Body of pancreas (tissue), 4 donors: ENCODE measurements around the gene PRSS36. TPM values are rescaled to one million over a fixed set of nuclear protein-coding genes. Genes with fewer than 3 reads are reported as not detected.

Experiments
- ATAC-seq: fragments of 150-250 bp; one replicate; pipeline ENCODE4 v1.9.1; 2016
- DNase-seq, 4 donors: peaks; one replicate each; pipeline ENCODE4 v3.0.0-alpha.2; 2019
- H3K27ac ChIP-seq, 4 donors: fragments of 200-600 bp; sonication (generic); 1 replicate in 3 of 4; 2 replicates in 1 of 4; pipeline versions ENCODE4 v1.5.1 to v1.6.1; 2016 to 2019; ENCODE audit warnings: mild to moderate bottlenecking in 1 of 4, mixed read lengths in 1 of 4, moderate library complexity in 1 of 4
- H3K27me3 ChIP-seq, 2 donors: fragments of 200-600 bp; sonication (generic); one replicate each; pipeline ENCODE4 v1.6.0; 2016; ENCODE audit warnings: mild to moderate bottlenecking in 1 of 2
- H3K36me3 ChIP-seq, 2 donors: fragments of 200-600 bp; sonication (generic); replicated peaks in 1 of 2; 2 replicates each; pipeline ENCODE4 v1.5.1; 2016; ENCODE audit warnings: low read depth in 2 of 2; ENCODE audit not compliant: insufficient read depth in 1 of 2
- H3K4me1 ChIP-seq: fragments of 200-600 bp; sonication (generic); one replicate; pipeline ENCODE4 v1.6.0; 2016
- H3K4me3 ChIP-seq, 2 donors: fragments of 200-600 bp; sonication (generic); 1 replicate in 1 of 2; 2 replicates in 1 of 2; pipeline ENCODE4 v1.5.1; 2016 to 2019
- H3K9me3 ChIP-seq, 3 donors: fragments of 200-600 bp; sonication (generic); 1 replicate in 2 of 3; 2 replicates in 1 of 3; pipeline ENCODE4 v1.5.1; 2016
- CTCF ChIP-seq, 7 experiments: fragments of 450-650 bp in 4 of 7; fragments of 200-600 bp in 3 of 7; sonication (generic) in 3 of 7; IDR thresholded peaks; one replicate each; pipeline ENCODE4 v1.5.1; 2016 to 2019; ENCODE audit warnings: antibody characterized with exemption in 7 of 7
- POLR2A ChIP-seq, 3 donors: fragments of 450-650 bp; IDR thresholded peaks; one replicate each; pipeline ENCODE4 v1.6.1; 2016; ENCODE audit warnings: antibody characterized with exemption in 3 of 3, mild to moderate bottlenecking in 2 of 3
- WGBS, 2 donors: methylation state at CpG; one replicate each; pipeline ENCODE4 v1.1.5; 2017; 5-methylcytosine and 5-hydroxymethylcytosine counted together
- intact Hi-C: fragments of 100-400 bp; cut with DNase I; formaldehyde crosslinking; loops from one replicate; pipeline ENCODE4 v1.15.1; 2023
- total RNA-seq, 2 donors: library from RNA; depleted of rRNA; stranded (reverse); fragments of >200 nt; gene quantifications; one replicate each; pipeline ENCODE4 v1.1.0, GENCODE V29; 2016

The PRSS36 gene
- total RNA-seq, 2 donors from 2014 or later = 0.52 to 65.3 TPM

- intact Hi-C loops = no loop called here
- Histone ChIP-seq H3K4me1 (peaks cover 24% of the 10 kb centered on the region), H3K36me3 (peaks cover 0 to 2% of the 10 kb centered on the region in 2 donors), H3K9me3 (no peaks in the 10 kb centered on the region), H3K4me3 (peak within 1 kb of the TSS; percentile 59 to 71), H3K27me3 (no peaks in the 10 kb centered on the region), H3K27ac (peak within 1 kb of the TSS; percentile 72 to 94 (median 91))
- peak; percentile 96 to 98 (median 96) for DNase-seq
- WGBS, 2 donors = 0% methylated on average over 5 to 67 of the region's 69 CpGs
- ATAC-seq = peak; percentile 98
- peak; percentile 57 to 81 (median 81) for TF ChIP-seq POLR2A (IDR thresholded peaks at IDR 0.05)
- TF ChIP-seq CTCF (IDR thresholded peaks at IDR 0.05) = peak in 4 of 7 experiments; percentile 3 to 20 (median 14)
Observed at GRCh38 chr16:31094424-31095120, 55.3 kb downstream of the PRSS36 start, which contains the start of gene VKORC1. TSS of gene VKORC1 (minus strand) at chr16:31094797. CDS start at chr16:31094729, 68 bp downstream.

GRCh38 chr16:31094088-31094423 lies 55.8 kb downstream of the PRSS36 start:
- peak; percentile 17 for ATAC-seq
- Histone ChIP-seq H3K9me3 (no peaks in the 10 kb centered on the region), H3K27me3 (no peaks in the 10 kb centered on the region), H3K36me3 (peaks cover 0 to 2% of the 10 kb centered on the region in 2 donors), H3K27ac (peak overlapping the region; percentile 72 to 94 (median 91)), H3K4me1 (peaks cover 24% of the 10 kb centered on the region), H3K4me3 (peak overlapping the region; percentile 59 to 71)
- intact Hi-C loops = no loop called here
- peak in 3 of 4 donors; percentile 49 to 54 (median 50) for DNase-seq
- WGBS, 2 donors = 1 to 3% methylated on average over 17 to 20 of the region's 20 CpGs
- TF ChIP-seq POLR2A (IDR thresholded peaks at IDR 0.05) = no peak
- TF ChIP-seq CTCF (IDR thresholded peaks at IDR 0.05) = no peak

GRCh38 chr16:31093132-31093703 lies 56.6 kb downstream of the PRSS36 start:
- DNase-seq (no peak), ATAC-seq (no peak)
- Histone ChIP-seq H3K27ac (no peak overlapping the region), H3K4me1 (peaks cover 24% of the 10 kb centered on the region), H3K9me3 (no peaks in the 10 kb centered on the region), H3K27me3 (no peaks in the 10 kb centered on the region), H3K4me3 (no peak overlapping the region), H3K36me3 (peaks cover 0 to 2% of the 10 kb centered on the region in 2 donors)
- TF ChIP-seq CTCF (IDR thresholded peaks at IDR 0.05) (no peak), POLR2A (IDR thresholded peaks at IDR 0.05) (no peak)
- intact Hi-C loops = no loop called here
- 44 to 50% methylated on average over 13 to 17 of the region's 17 CpGs for WGBS, 2 donors

- WGBS, 2 donors = 87 to 96% methylated on average over 5 of the region's 5 CpGs
- ATAC-seq = no peak
Observed at GRCh38 chr16:31092330-31092729, 57.5 kb downstream of the PRSS36 start.

More at GRCh38 chr16:31092330-31092729, 57.5 kb downstream of the PRSS36 start:
- H3K4me3 ChIP-seq = no peak overlapping the region
- TF ChIP-seq CTCF (IDR thresholded peaks at IDR 0.05) (no peak), POLR2A (IDR thresholded peaks at IDR 0.05) (no peak)
- intact Hi-C loops = no loop called here
- H3K36me3 ChIP-seq = peaks cover 0 to 2% of the 10 kb centered on the region in 2 donors
- H3K27me3 ChIP-seq = no peaks in the 10 kb centered on the region
- peaks cover 24% of the 10 kb centered on the region for H3K4me1 ChIP-seq
- H3K9me3 ChIP-seq = no peaks in the 10 kb centered on the region
- DNase-seq = no peak
- H3K27ac ChIP-seq = no peak overlapping the region
